ENCODE results near the gene STK38L.
A peak's percentile ranks its signal among the peaks of the same experiment; 100 is the strongest.
"Not testable (repeated sequence)": the region's sequence is repeated elsewhere in the genome, so short reads cannot be mapped to it uniquely, and the experiment has no call there.

The STK38L gene

DNA sequence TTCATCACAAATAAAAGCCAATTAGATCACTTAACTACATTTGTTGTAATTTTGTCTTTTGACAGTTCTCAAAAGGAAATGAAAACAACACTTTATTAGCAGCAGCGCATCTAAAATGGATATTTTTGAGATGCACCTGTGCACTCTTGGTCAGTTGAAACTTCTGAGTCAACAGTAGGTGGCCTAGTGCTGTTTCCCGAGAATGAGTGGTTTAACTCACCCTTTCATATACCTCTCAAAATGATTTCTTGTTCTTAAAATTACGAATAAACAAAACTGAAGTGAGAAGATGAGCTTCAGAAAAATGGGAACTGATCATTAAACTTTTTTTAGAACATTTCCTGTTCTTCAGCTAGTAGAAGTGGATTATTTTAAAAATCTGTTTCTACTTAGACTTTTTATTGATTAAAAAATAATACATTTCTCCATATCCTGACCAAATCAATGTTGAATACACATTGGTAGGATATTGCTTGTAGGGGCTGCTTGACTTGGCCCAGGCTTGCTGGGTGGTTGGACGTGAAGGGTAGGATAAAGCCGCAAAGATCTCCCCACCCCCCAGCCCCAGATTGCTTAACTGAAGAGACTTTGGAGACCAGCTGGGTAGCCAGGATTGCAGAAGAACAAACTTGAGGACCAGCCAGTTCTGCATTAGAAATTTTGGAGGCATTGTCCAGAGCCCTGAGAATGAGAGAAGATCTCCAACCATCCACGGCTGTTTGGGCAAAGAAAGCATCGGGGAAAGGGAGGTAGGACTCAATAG, 22.3 kb upstream of the STK38L start (continued):
- TF ChIP-seq ZNF658 (tag by site-specific recombination; IDR thresholded peaks at IDR 0.05), result no peak

DNA sequence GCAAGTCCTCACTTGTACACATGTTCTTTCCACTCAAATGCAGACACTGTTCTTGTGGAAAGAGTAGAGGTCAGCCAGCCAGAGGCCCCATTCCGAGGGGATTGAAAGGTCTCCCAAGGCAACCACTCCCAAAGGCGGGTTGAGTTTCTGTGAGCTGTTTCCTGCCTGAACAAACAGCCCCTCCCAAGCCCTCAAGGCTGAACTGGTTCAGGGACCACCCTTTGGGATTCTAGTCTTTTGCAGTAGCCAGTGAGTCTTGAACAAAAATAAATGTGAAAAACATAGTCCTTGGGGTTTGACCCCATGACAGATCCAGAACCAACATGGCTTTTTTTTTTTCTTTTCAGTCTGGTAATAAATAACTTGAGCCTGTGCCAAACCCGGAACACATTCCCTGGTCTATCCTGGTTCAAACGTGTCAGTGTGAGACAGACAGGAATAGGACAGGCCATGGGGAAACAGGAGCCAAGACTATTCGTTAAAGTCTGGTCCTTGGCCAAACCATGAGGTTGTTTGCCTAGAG, 17.6 kb upstream of the STK38L start:
- Histone ChIP-seq H3K4me3 (ENCODE audit: low read depth, low read length) (no peak overlapping the region), H3K36me3 (ENCODE audit: control insufficient read depth in 2 of 2, insufficient read depth in 1 of 2, low read length in 2 of 2) (no peaks in the 10 kb centered on the region), H3K27ac (ENCODE audit: extremely low read depth, low read depth, low read length) (no peak overlapping the region), H3K4me1 (ENCODE audit: control insufficient read depth, insufficient read depth, low read length) (no peaks in the 10 kb centered on the region), H3K9me3 (ENCODE audit: control insufficient read depth, insufficient read depth, low read depth, low read length) (no peaks in the 10 kb centered on the region)
- ChIA-PET POLR2A (no interaction called here), CTCF (interaction anchor here (0.6 to 0.7 kb wide), 2 partner anchors 197 to 210 kb away, joined by 3 to 4 read pairs; no protein-coding TSS in a partner anchor)
- TF ChIP-seq ZNF274 (IDR thresholded peaks at IDR 0.05; ENCODE audit: low read length) (no peak), ZNF274 (tag by site-specific recombination; IDR thresholded peaks at IDR 0.05; ENCODE audit: borderline replicate concordance) (no peak), ZNF292 (tag by site-specific recombination; IDR thresholded peaks at IDR 0.05; ENCODE audit: borderline replicate concordance, low read depth) (no peak), KLF1 (tag by site-specific recombination; IDR thresholded peaks at IDR 0.05) (0 out of 2 replicates have a peak, but pooled peaks have one; percentile 39), ZNF433 (tag by site-specific recombination; IDR thresholded peaks at IDR 0.05; ENCODE audit: low read depth) (no peak)
- TF ChIP-seq, protein P1, sequence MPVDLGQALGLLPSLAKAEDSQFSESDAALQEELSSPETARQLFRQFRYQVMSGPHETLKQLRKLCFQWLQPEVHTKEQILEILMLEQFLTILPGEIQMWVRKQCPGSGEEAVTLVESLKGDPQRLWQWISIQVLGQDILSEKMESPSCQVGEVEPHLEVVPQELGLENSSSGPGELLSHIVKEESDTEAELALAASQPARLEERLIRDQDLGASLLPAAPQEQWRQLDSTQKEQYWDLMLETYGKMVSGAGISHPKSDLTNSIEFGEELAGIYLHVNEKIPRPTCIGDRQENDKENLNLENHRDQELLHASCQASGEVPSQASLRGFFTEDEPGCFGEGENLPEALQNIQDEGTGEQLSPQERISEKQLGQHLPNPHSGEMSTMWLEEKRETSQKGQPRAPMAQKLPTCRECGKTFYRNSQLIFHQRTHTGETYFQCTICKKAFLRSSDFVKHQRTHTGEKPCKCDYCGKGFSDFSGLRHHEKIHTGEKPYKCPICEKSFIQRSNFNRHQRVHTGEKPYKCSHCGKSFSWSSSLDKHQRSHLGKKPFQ (tag by site-specific recombination; IDR thresholded peaks at IDR 0.05), result no peak
- TF ChIP-seq, protein P2, sequence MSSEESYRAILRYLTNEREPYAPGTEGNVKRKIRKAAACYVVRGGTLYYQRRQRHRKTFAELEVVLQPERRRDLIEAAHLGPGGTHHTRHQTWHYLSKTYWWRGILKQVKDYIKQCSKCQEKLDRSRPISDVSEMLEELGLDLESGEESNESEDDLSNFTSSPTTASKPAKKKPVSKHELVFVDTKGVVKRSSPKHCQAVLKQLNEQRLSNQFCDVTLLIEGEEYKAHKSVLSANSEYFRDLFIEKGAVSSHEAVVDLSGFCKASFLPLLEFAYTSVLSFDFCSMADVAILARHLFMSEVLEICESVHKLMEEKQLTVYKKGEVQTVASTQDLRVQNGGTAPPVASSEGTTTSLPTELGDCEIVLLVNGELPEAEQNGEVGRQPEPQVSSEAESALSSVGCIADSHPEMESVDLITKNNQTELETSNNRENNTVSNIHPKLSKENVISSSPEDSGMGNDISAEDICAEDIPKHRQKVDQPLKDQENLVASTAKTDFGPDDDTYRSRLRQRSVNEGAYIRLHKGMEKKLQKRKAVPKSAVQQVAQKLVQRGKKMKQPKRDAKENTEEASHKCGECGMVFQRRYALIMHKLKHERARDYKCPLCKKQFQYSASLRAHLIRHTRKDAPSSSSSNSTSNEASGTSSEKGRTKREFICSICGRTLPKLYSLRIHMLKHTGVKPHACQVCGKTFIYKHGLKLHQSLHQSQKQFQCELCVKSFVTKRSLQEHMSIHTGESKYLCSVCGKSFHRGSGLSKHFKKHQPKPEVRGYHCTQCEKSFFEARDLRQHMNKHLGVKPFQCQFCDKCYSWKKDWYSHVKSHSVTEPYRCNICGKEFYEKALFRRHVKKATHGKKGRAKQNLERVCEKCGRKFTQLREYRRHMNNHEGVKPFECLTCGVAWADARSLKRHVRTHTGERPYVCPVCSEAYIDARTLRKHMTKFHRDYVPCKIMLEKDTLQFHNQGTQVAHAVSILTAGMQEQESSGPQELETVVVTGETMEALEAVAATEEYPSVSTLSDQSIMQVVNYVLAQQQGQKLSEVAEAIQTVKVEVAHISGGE (tag by site-specific recombination; conservative IDR thresholded peaks at IDR 0.05; ENCODE audit: low read depth), result no peak

DNA sequence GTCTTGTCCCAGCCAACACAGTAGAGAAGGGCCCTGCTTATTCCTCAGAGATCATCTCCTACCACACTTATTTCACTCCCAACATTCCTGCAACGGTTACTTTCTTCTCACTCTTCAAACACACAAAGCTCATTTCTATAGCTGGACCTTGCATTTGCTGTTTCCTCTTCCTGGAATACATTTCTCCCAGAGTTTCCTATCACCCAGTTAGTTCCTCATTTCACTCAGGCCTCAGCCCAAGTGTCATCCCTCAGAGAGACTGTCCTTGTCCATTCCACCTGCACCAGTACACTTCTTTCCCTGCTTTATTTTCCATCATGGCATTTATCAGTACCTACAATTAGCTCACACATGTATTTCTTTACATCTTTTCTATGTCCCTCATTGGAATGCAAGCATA, 14.7 kb upstream of the STK38L start:
- Histone ChIP-seq H3K27ac (ENCODE audit: extremely low read depth, low read depth, low read length) (no peak overlapping the region), H3K4me3 (ENCODE audit: low read depth, low read length) (no peak overlapping the region), H3K4me1 (ENCODE audit: control insufficient read depth, insufficient read depth, low read length) (no peaks in the 10 kb centered on the region), H3K36me3 (ENCODE audit: control insufficient read depth in 2 of 2, insufficient read depth in 1 of 2, low read length in 2 of 2) (no peaks in the 10 kb centered on the region), H3K9me3 (ENCODE audit: control insufficient read depth, insufficient read depth, low read depth, low read length) (no peaks in the 10 kb centered on the region)
- ChIA-PET POLR2A (no interaction called here), CTCF (no interaction called here)
- TF ChIP-seq ZBTB1 (tag by site-specific recombination; IDR thresholded peaks at IDR 0.05) (no peak), ZNF391 (tag by site-specific recombination; IDR thresholded peaks at IDR 0.05; ENCODE audit: borderline replicate concordance, low read depth) (no peak), ZNF585B (tag by site-specific recombination; IDR thresholded peaks at IDR 0.05) (no peak), ZFP3 (tag by site-specific recombination; IDR thresholded peaks at IDR 0.05; ENCODE audit: low read depth) (no peak), PRDM1 (tag by site-specific recombination; IDR thresholded peaks at IDR 0.05) (peak; percentile 5; the same call in 1 of the 2 replicates)
- TF ChIP-seq, protein P3, sequence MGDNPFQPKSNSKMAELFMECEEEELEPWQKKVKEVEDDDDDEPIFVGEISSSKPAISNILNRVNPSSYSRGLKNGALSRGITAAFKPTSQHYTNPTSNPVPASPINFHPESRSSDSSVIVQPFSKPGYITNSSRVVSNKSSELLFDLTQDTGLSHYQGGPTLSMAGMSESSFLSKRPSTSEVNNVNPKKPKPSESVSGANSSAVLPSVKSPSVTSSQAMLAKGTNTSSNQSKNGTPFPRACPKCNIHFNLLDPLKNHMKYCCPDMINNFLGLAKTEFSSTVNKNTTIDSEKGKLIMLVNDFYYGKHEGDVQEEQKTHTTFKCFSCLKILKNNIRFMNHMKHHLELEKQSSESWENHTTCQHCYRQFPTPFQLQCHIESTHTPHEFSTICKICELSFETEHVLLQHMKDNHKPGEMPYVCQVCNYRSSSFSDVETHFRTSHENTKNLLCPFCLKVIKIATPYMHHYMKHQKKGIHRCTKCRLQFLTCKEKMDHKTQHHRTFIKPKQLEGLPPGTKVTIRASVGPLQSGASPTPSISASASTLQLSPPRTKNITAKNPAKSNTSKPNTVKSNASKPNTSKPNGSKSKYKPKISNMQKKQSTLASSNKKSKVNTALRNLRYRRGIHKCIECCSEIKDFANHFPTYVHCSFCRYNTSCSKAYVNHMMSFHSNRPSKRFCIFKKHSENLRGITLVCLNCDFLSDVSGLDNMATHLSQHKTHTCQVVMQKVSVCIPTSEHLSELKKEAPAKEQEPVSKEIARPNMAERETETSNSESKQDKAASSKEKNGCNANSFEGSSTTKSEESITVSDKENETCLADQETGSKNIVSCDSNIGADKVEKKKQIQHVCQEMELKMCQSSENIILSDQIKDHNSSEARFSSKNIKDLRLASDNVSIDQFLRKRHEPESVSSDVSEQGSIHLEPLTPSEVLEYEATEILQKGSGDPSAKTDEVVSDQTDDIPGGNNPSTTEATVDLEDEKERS (tag by site-specific recombination; IDR thresholded peaks at IDR 0.05), result no peak

DNA sequence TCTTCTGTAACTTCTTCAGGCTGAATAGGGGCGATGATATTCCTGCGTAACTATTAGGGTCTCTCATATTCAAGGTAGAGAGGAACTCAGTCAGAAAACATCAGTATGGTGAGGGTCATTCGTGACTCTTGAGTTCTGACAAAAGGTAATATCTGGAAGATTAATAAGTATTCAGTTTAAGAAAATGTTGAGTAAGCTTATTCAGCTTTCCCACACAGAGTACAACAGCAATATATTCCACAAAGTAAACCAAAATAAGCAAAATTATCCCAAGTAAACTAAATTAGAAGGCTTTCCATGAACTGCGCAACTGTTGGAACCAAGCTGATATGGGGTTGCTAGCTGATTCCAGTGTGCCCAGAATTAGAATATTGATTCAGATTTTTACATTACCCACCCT, 12.7 kb upstream of the STK38L start:
- H3K4me1 ChIP-seq (ENCODE audit: control insufficient read depth, insufficient read depth, low read length); POLR2A ChIA-PET: not testable (repeated sequence)
- CTCF ChIA-PET, result interaction anchor here (0.6 to 1.0 kb wide), 2 partner anchors 236 to 345 kb away, joined by 3 to 7 read pairs; no protein-coding TSS in a partner anchor

More for the DNA sequence above, 12.7 kb upstream of the STK38L start:
- not testable (repeated sequence) for H3K36me3 ChIP-seq (ENCODE audit: control insufficient read depth in 2 of 2, insufficient read depth in 1 of 2, low read length in 2 of 2); H3K27ac ChIP-seq (ENCODE audit: extremely low read depth, low read depth, low read length); H3K9me3 ChIP-seq (ENCODE audit: control insufficient read depth, insufficient read depth, low read depth, low read length); H3K4me3 ChIP-seq (ENCODE audit: low read depth, low read length)
